ENCODE measurements around the gene MYO1B.

The MYO1B gene

GRCh38 chr2:191225126-191225525, 20.1 kb upstream of the MYO1B start:
- no peak overlapping the region for H3K23ac ChIP-seq (ENCODE audit: low read length in 2 of 2)

GRCh38 chr2:191225690-191226089, 19.5 kb upstream of the MYO1B start:
- no peak overlapping the region for H3K14ac ChIP-seq (ENCODE audit: low read length in 2 of 2)
- H3K9me3 ChIP-seq (ENCODE audit: control insufficient read depth, low read length) = no peaks in the 10 kb centered on the region
- H2AK5ac ChIP-seq (ENCODE audit: low read length, severe bottlenecking) = no peak overlapping the region
- H3K36me3 ChIP-seq (ENCODE audit: control insufficient read depth in 1 of 2, insufficient read depth in 2 of 2, low read depth in 1 of 2, low read length in 2 of 2) = no peaks in the 10 kb centered on the region
- peaks cover 7% of the 10 kb centered on the region for H3K4me1 ChIP-seq (ENCODE audit: control insufficient read depth, insufficient read depth, low read depth, low read length)
- H2BK5ac ChIP-seq (ENCODE audit: low read depth, low read length, poor library complexity, severe bottlenecking) = no peak overlapping the region
- no peak overlapping the region for H3K18ac ChIP-seq (ENCODE audit: low read depth in 1 of 2, low read length in 2 of 2)
- H3K27ac ChIP-seq (ENCODE audit: low read length, poor library complexity, severe bottlenecking) = peak overlapping the region; percentile 37
- H3K9ac ChIP-seq (ENCODE audit: low read length) = peak overlapping the region; percentile 23
- no peaks in the 10 kb centered on the region for H3K27me3 ChIP-seq (ENCODE audit: control insufficient read depth in 1 of 2, insufficient read depth in 1 of 2, low read length in 2 of 2)
- H2BK15ac ChIP-seq (ENCODE audit: low read depth, poor library complexity, severe bottlenecking) = no peak overlapping the region
- H3K4me2 ChIP-seq (ENCODE audit: low read length, poor library complexity, severe bottlenecking) = no peak overlapping the region
- H3K4ac ChIP-seq (ENCODE audit: low read depth in 1 of 2, low read length in 2 of 2) = no peak overlapping the region
- no peaks in the 10 kb centered on the region for H3K79me1 ChIP-seq (replicated peaks; ENCODE audit: low read length, poor library complexity, severe bottlenecking)
- no CpG with 5 or more reads among the region's 1 CpG for WGBS
- H4K91ac ChIP-seq (ENCODE audit: low read length) = no peak overlapping the region
- no peak overlapping the region for H2BK12ac ChIP-seq (ENCODE audit: low read length in 2 of 2)
- H2AFZ ChIP-seq (ENCODE audit: low read depth, low read length) = no peak overlapping the region
- no peak overlapping the region for H3K4me3 ChIP-seq (ENCODE audit: insufficient read depth in 1 of 2, low read depth in 1 of 2, low read length in 2 of 2)
- DNase-seq = no peak
- no peak overlapping the region for H3K23ac ChIP-seq (ENCODE audit: low read length in 2 of 2)
- H4K8ac ChIP-seq (ENCODE audit: low read length) = no peak overlapping the region
- H2BK120ac ChIP-seq (ENCODE audit: low read depth, low read length) = no peak overlapping the region

More at GRCh38 chr2:191225126-191225525, 20.1 kb upstream of the MYO1B start:
- no peak overlapping the region for H3K9ac ChIP-seq (ENCODE audit: low read length)
- 100% methylated on average over 1 of the region's 1 CpG for WGBS
- H3K14ac ChIP-seq (ENCODE audit: low read length in 2 of 2) = no peak overlapping the region
- H3K27me3 ChIP-seq (ENCODE audit: control insufficient read depth in 1 of 2, insufficient read depth in 1 of 2, low read length in 2 of 2) = no peaks in the 10 kb centered on the region
- no peak overlapping the region for H2AFZ ChIP-seq (ENCODE audit: low read depth, low read length)
- no peaks in the 10 kb centered on the region for H3K36me3 ChIP-seq (ENCODE audit: control insufficient read depth in 1 of 2, insufficient read depth in 2 of 2, low read depth in 1 of 2, low read length in 2 of 2)
- no peak overlapping the region for H4K8ac ChIP-seq (ENCODE audit: low read length)
- H2BK120ac ChIP-seq (ENCODE audit: low read depth, low read length) = no peak overlapping the region
- no peak overlapping the region for H2BK15ac ChIP-seq (ENCODE audit: low read depth, poor library complexity, severe bottlenecking)
- H3K27ac ChIP-seq (ENCODE audit: low read length, poor library complexity, severe bottlenecking) = no peak overlapping the region
- no peaks in the 10 kb centered on the region for H3K9me3 ChIP-seq (ENCODE audit: control insufficient read depth, low read length)
- no peak for DNase-seq
- no peak overlapping the region for H4K91ac ChIP-seq (ENCODE audit: low read length)
- no peak overlapping the region for H2BK5ac ChIP-seq (ENCODE audit: low read depth, low read length, poor library complexity, severe bottlenecking)
- no peaks in the 10 kb centered on the region for H3K79me1 ChIP-seq (replicated peaks; ENCODE audit: low read length, poor library complexity, severe bottlenecking)
- H3K4me3 ChIP-seq (ENCODE audit: insufficient read depth in 1 of 2, low read depth in 1 of 2, low read length in 2 of 2) = peak overlapping the region in 1 of 2 experiments; percentile 4
- H3K18ac ChIP-seq (ENCODE audit: low read depth in 1 of 2, low read length in 2 of 2) = no peak overlapping the region
- no peak overlapping the region for H3K4ac ChIP-seq (ENCODE audit: low read depth in 1 of 2, low read length in 2 of 2)
- H2AK5ac ChIP-seq (ENCODE audit: low read length, severe bottlenecking) = no peak overlapping the region
- H3K4me2 ChIP-seq (ENCODE audit: low read length, poor library complexity, severe bottlenecking) = no peak overlapping the region
- H3K4me1 ChIP-seq (ENCODE audit: control insufficient read depth, insufficient read depth, low read depth, low read length) = peaks cover 6% of the 10 kb centered on the region
- no peak overlapping the region for H2BK12ac ChIP-seq (ENCODE audit: low read length in 2 of 2)

GRCh38 chr2:191226196-191226595, 19.0 kb upstream of the MYO1B start:
- no peak overlapping the region for H3K27ac ChIP-seq (ENCODE audit: low read length, poor library complexity, severe bottlenecking)
- H4K91ac ChIP-seq (ENCODE audit: low read length) = no peak overlapping the region
- H3K23ac ChIP-seq (ENCODE audit: low read length in 2 of 2) = no peak overlapping the region
- H3K36me3 ChIP-seq (ENCODE audit: control insufficient read depth in 1 of 2, insufficient read depth in 2 of 2, low read depth in 1 of 2, low read length in 2 of 2) = no peaks in the 10 kb centered on the region
- peaks cover 7% of the 10 kb centered on the region for H3K4me1 ChIP-seq (ENCODE audit: control insufficient read depth, insufficient read depth, low read depth, low read length)
- H2BK15ac ChIP-seq (ENCODE audit: low read depth, poor library complexity, severe bottlenecking) = no peak overlapping the region
- H2BK5ac ChIP-seq (ENCODE audit: low read depth, low read length, poor library complexity, severe bottlenecking) = no peak overlapping the region
- no peak overlapping the region for H3K14ac ChIP-seq (ENCODE audit: low read length in 2 of 2)
- H4K8ac ChIP-seq (ENCODE audit: low read length) = no peak overlapping the region
- no peaks in the 10 kb centered on the region for H3K9me3 ChIP-seq (ENCODE audit: control insufficient read depth, low read length)
- no peak overlapping the region for H3K4me2 ChIP-seq (ENCODE audit: low read length, poor library complexity, severe bottlenecking)
- DNase-seq = no peak
- H3K9ac ChIP-seq (ENCODE audit: low read length) = peak overlapping the region; percentile 23
- WGBS = 71% methylated on average over 1 of the region's 2 CpGs
- H3K4me3 ChIP-seq (ENCODE audit: insufficient read depth in 1 of 2, low read depth in 1 of 2, low read length in 2 of 2) = no peak overlapping the region
- H2BK120ac ChIP-seq (ENCODE audit: low read depth, low read length) = no peak overlapping the region
- H3K27me3 ChIP-seq (ENCODE audit: control insufficient read depth in 1 of 2, insufficient read depth in 1 of 2, low read length in 2 of 2) = no peaks in the 10 kb centered on the region
- no peak overlapping the region for H3K18ac ChIP-seq (ENCODE audit: low read depth in 1 of 2, low read length in 2 of 2)
- H3K79me1 ChIP-seq (replicated peaks; ENCODE audit: low read length, poor library complexity, severe bottlenecking) = no peaks in the 10 kb centered on the region
- no peak overlapping the region for H3K4ac ChIP-seq (ENCODE audit: low read depth in 1 of 2, low read length in 2 of 2)
- H2AFZ ChIP-seq (ENCODE audit: low read depth, low read length) = no peak overlapping the region
- no peak overlapping the region for H2BK12ac ChIP-seq (ENCODE audit: low read length in 2 of 2)
- H2AK5ac ChIP-seq (ENCODE audit: low read length, severe bottlenecking) = no peak overlapping the region

- Histone ChIP-seq H3K4me2 (ENCODE audit: low read length, poor library complexity, severe bottlenecking) (no peak overlapping the region), H3K14ac (ENCODE audit: low read length in 2 of 2) (no peak overlapping the region), H3K23ac (ENCODE audit: low read length in 2 of 2) (no peak overlapping the region), H3K27ac (ENCODE audit: low read length, poor library complexity, severe bottlenecking) (no peak overlapping the region), H2BK5ac (ENCODE audit: low read depth, low read length, poor library complexity, severe bottlenecking) (no peak overlapping the region), H2BK15ac (ENCODE audit: low read depth, poor library complexity, severe bottlenecking) (no peak overlapping the region), H3K79me1 (replicated peaks; ENCODE audit: low read length, poor library complexity, severe bottlenecking) (no peaks in the 10 kb centered on the region), H3K36me3 (ENCODE audit: control insufficient read depth in 1 of 2, insufficient read depth in 2 of 2, low read depth in 1 of 2, low read length in 2 of 2) (no peaks in the 10 kb centered on the region), H3K4me3 (ENCODE audit: insufficient read depth in 1 of 2, low read depth in 1 of 2, low read length in 2 of 2) (no peak overlapping the region), H4K91ac (ENCODE audit: low read length) (no peak overlapping the region), H3K27me3 (ENCODE audit: control insufficient read depth in 1 of 2, insufficient read depth in 1 of 2, low read length in 2 of 2) (no peaks in the 10 kb centered on the region), H3K4me1 (ENCODE audit: control insufficient read depth, insufficient read depth, low read depth, low read length) (peaks cover 7% of the 10 kb centered on the region), H3K18ac (ENCODE audit: low read depth in 1 of 2, low read length in 2 of 2) (no peak overlapping the region), H2BK120ac (ENCODE audit: low read depth, low read length) (no peak overlapping the region), H3K4ac (ENCODE audit: low read depth in 1 of 2, low read length in 2 of 2) (no peak overlapping the region), H2AFZ (ENCODE audit: low read depth, low read length) (no peak overlapping the region), H3K9ac (ENCODE audit: low read length) (no peak overlapping the region), H2AK5ac (ENCODE audit: low read length, severe bottlenecking) (no peak overlapping the region), H4K8ac (ENCODE audit: low read length) (no peak overlapping the region), H3K9me3 (ENCODE audit: control insufficient read depth, low read length) (no peaks in the 10 kb centered on the region), H2BK12ac (ENCODE audit: low read length in 2 of 2) (no peak overlapping the region)
- no peak for DNase-seq
- 100% methylated on average over 1 of the region's 2 CpGs for WGBS
These were observed 16.9 kb upstream of the MYO1B start for GRCh38 chr2:191228333-191228732.

Data from mesenchymal stem cell (in vitro differentiated cells and primary cell).